ENCODE results near the gene SLC29A4. TPM values are rescaled to one million over a fixed set of nuclear protein-coding genes. Genes with fewer than 3 reads are reported as not detected.
"Not testable (repeated sequence)": the region's sequence is repeated elsewhere in the genome, so short reads cannot be mapped to it uniquely, and the experiment has no call there.

SLC29A4 gene
- total RNA-seq, 2 donors from 2014 or later: 5.3 TPM; not detected in 1

GRCh38 chr7:5287373-5287772 is 4.6 kb downstream of the SLC29A4 start:
- H3K36me3 Mint-ChIP-seq; ATAC-seq; H3K9me3 Mint-ChIP-seq; H3K27ac Mint-ChIP-seq; DNase-seq (ENCODE audit: low spot score in 2 of 2): not testable (repeated sequence)

DNA sequence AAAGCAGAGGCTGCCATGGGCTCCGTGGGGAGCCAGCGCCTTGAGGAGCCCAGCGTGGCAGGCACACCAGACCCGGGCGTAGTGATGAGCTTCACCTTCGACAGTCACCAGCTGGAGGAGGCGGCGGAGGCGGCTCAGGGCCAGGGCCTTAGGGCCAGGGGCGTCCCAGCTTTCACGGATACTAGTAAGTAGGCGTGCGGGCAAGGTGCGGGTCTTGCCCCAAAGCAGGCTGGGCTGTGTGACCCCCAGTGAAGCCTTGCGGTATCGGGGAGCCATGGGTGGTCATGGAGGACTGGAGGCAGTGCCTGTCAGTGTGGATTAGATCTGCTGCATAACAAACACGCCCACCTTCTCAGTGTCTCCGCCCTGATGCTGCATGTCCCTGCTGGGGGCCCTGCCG is 5.1 kb downstream of the SLC29A4 start:
- ATAC-seq (no peak), DNase-seq (ENCODE audit: low spot score in 2 of 2) (no peak)
- no peak overlapping the region for H3K27ac Mint-ChIP-seq
- H3K36me3 Mint-ChIP-seq: no peaks in the 10 kb centered on the region
- H3K9me3 Mint-ChIP-seq: no peaks in the 10 kb centered on the region

GRCh38 chr7:5288560-5288959 is 5.8 kb downstream of the SLC29A4 start:
- not testable (repeated sequence) for H3K36me3 Mint-ChIP-seq; H3K27ac Mint-ChIP-seq; ATAC-seq; H3K9me3 Mint-ChIP-seq; DNase-seq (ENCODE audit: low spot score in 2 of 2)

GRCh38 chr7:5289355-5289754 is 6.6 kb downstream of the SLC29A4 start:
- DNase-seq (ENCODE audit: low spot score in 2 of 2): no peak
- no peaks in the 10 kb centered on the region for H3K9me3 Mint-ChIP-seq
- H3K36me3 Mint-ChIP-seq: no peaks in the 10 kb centered on the region
- no peak overlapping the region for H3K27ac Mint-ChIP-seq
- ATAC-seq: no peak

DNA sequence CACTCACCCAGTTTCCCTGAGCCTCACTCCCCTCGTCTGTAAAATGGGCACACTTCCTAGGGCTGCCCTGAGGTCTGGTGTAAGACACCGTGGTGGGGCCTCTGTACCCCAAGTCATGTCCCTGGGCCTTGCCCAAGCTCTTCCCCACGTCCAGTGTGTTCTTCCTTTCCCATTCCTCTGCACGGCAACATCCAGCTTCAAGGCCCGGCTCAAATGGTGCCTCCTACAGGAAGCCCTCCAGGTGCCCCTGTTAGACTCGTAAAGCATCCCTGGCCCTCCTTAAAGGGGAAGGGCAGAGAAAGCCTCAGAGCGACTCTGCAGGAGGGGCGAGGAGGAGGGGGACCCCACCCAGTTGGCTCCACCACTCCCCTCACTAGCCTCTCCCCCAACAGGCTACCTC is 8.6 kb downstream of the SLC29A4 start:
- no peaks in the 10 kb centered on the region for H3K9me3 Mint-ChIP-seq
- DNase-seq (ENCODE audit: low spot score in 2 of 2) (no peak), ATAC-seq (no peak)
- H3K36me3 Mint-ChIP-seq: no peaks in the 10 kb centered on the region
- H3K27ac Mint-ChIP-seq: no peak overlapping the region

- H3K36me3 Mint-ChIP-seq; DNase-seq (ENCODE audit: low spot score in 2 of 2); H3K9me3 Mint-ChIP-seq; H3K27ac Mint-ChIP-seq: not testable (repeated sequence)
- peak in 1 of 2 donors; percentile 15 for ATAC-seq
Observed at GRCh38 chr7:5291711-5292335, 9.1 kb downstream of the SLC29A4 start.

DNA sequence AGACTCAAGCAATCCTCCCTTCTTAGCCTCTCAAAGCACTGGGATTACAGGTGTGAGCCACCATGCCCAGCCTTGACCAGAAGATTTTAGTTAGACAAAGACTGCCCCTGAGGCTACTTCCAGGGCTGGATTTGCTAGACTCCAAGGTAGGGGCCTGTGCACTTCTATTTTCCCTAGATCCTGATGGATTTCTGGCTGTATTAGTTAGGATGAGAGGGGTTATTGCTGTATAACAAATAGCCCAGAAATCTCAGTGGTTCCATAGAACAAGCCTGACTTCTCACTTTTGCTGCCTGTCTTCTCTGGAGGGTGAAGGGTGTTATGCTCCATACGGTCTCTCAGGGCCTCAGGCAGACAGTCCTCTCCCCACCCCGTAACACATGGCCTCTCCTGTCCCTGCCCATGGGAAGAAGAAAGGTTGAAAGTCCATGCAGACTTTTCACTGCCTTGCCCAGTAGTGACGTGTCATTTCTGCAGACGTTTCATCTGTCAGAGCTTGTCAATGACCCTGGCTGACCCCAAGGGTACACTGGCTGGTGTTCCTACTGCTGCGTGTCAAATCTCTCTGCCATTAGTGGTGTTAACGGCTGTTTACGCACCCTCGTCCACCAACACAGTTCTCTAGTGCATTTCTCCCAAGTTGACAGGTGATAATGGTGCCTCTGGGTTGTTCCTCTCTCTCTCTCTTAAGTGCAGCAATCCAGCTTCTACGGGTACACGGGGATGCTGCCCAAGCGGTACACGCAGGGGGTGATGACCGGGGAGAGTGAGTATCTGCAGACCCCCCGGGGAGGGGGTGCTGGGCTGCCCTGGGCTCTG is 11.6 kb downstream of the SLC29A4 start:
- Mint-ChIP-seq H3K9me3 (no peaks in the 10 kb centered on the region), H3K36me3 (no peaks in the 10 kb centered on the region)

DNA sequence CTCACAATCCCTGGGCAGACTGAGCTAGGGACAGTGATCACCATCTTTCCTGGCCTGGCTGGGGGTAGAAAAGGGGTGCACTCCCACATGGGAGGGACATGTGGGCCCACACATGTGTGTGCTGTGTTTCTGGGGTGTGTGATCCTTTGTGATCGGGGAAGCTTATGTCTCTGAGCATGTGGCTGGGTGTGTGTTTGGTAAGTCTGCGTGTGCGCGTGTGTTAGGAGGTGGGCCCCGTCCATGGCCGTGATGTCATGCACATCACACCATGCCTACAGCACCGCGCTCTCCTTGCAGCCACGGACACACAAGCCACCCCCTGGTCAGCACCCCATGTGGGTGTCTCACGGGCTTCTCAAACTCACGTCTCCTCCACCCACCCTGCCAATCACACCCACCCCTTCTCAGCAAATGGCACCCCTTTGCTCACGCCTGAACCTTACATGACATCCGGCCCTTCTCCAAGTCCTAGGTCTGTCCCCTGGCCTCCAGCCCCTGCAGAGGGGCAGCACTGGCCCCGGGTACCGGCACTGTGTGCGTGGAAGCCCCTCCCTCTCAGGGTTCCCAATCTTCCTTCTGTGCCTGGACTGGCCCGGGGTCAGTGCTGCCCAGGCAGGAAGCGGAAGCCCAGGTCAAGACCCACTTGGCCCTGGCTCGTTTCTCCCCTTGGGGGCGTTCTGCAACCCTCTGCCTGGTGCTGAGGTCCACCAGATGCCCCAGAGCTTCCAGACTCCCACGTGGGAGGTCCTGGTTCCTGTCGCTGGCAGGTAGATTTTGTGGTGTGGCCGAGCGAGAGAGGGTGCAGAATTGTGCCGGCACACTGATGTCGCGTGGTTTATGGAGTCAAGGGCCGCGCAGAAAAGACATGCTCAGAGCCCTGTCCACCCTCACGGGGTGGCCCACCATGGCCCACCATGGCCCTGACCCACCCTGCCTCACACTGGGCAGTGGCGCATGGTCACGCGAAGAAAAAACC is 12.6 kb downstream of the SLC29A4 start:
- Mint-ChIP-seq H3K27ac (no peak overlapping the region), H3K36me3 (no peaks in the 10 kb centered on the region), H3K9me3 (no peaks in the 10 kb centered on the region)
- no peak for DNase-seq (ENCODE audit: low spot score in 2 of 2)
- no peak for ATAC-seq

More for the DNA sequence above, 11.6 kb downstream of the SLC29A4 start:
- no peak overlapping the region for H3K27ac Mint-ChIP-seq
- no peak for ATAC-seq
- no peak for DNase-seq (ENCODE audit: low spot score in 2 of 2)

- Mint-ChIP-seq H3K36me3 (no peaks in the 10 kb centered on the region), H3K27ac (no peak overlapping the region), H3K9me3 (no peaks in the 10 kb centered on the region)
- peak in 1 of 2 donors; percentile 27 for ATAC-seq
- DNase-seq (ENCODE audit: low spot score in 2 of 2): no peak
Observed at GRCh38 chr7:5296015-5296610, 13.4 kb downstream of the SLC29A4 start.

DNA sequence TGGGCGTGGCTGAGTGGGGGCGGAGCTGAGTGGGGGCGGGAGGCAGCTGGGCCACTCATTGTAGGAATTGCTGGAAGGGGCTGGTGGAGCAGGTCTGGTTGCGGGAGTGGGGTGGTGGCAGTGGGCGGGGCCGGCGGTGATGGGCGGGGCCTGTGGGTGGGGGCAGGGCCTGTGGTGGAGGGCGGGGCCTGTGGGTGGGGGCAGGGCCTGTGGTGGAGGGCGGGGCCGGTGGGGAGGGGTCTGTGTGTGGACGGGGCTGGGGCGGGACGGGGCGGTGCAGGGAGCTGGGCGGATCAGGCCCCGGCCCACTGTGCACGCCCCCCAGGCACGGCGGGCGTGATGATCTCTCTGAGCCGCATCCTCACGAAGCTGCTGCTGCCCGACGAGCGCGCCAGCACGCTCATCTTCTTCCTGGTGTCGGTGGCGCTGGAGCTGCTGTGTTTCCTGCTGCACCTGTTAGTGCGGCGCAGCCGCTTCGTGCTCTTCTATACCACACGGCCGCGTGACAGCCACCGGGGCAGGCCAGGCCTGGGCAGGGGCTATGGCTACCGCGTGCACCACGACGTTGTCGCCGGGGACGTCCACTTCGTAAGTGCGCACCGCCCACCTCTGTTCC is 14.0 kb downstream of the SLC29A4 start:
- peak; percentile 75 to 95 for ATAC-seq
- Mint-ChIP-seq H3K9me3 (no peaks in the 10 kb centered on the region), H3K36me3 (no peaks in the 10 kb centered on the region), H3K27ac (no peak overlapping the region)
- peak in 1 of 2 donors; percentile 67 for DNase-seq (ENCODE audit: low spot score in 2 of 2)

DNA sequence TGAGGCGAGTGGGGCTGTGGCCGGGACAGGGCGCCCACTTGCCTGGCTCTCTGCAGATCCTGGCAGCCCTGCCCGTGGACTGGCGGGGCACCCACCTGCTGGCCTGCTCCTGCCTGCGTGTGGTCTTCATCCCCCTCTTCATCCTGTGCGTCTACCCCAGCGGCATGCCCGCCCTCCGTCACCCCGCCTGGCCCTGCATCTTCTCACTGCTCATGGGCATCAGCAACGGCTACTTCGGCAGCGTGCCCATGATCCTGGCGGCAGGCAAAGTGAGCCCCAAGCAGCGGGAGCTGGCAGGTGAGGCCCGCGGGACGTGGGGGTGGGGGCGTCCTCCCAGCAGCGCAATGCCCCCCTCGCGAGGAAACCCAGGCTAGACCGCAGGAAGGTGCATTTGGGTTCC is 17.6 kb downstream of the SLC29A4 start:
- ATAC-seq: no peak
- Mint-ChIP-seq H3K9me3 (no peaks in the 10 kb centered on the region), H3K27ac (no peak overlapping the region), H3K36me3 (no peaks in the 10 kb centered on the region)
- no peak for DNase-seq (ENCODE audit: low spot score in 2 of 2)

GRCh38 chr7:5302577-5302976 is 19.8 kb downstream of the SLC29A4 start:
- Mint-ChIP-seq H3K27ac (no peak overlapping the region), H3K9me3 (no peaks in the 10 kb centered on the region), H3K36me3 (no peaks in the 10 kb centered on the region)
- DNase-seq (ENCODE audit: low spot score in 2 of 2): no peak
- no peak for ATAC-seq

DNA sequence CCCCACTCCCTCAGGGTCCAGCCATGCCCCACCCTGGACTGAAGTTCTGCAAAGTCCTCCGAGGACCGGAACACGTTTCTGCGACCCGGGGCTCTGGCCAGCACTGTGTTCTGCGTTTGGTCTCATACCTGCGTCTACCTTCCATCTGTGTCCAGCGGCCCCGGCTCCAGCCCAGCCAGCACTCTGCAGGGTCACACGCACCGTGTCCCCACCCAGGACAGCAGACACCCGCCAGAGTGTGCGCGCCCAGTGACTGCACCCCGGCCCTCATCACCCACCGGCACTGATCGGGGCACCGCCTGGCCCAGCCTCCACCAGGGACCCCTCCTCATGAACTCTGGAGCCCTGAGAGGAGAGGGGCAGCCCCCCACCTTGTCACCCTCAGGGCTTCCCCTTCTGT is 20.3 kb downstream of the SLC29A4 start:
- H3K9me3 Mint-ChIP-seq: no peaks in the 10 kb centered on the region
- DNase-seq (ENCODE audit: low spot score in 2 of 2): no peak
- H3K27ac Mint-ChIP-seq: no peak overlapping the region
- ATAC-seq: no peak
- no peaks in the 10 kb centered on the region for H3K36me3 Mint-ChIP-seq

- Mint-ChIP-seq H3K27ac (no peak overlapping the region), H3K9me3 (no peaks in the 10 kb centered on the region), H3K36me3 (peaks cover 0 to 6% of the 10 kb centered on the region in 2 donors)
- DNase-seq (ENCODE audit: low spot score in 2 of 2): no peak
- no peak for ATAC-seq
Observed at GRCh38 chr7:5303591-5304505, 21.1 kb downstream of the SLC29A4 start.

- ATAC-seq; H3K27ac Mint-ChIP-seq; H3K36me3 Mint-ChIP-seq; DNase-seq (ENCODE audit: low spot score in 2 of 2); H3K9me3 Mint-ChIP-seq: not testable (repeated sequence)
Observed at GRCh38 chr7:5305050-5305449, 22.3 kb downstream of the SLC29A4 start.
